Neural cell (in vitro differentiated cells): ENCODE measurements around the gene ROR2. TPM values are rescaled to one million over a fixed set of nuclear protein-coding genes. Genes with fewer than 3 reads are reported as not detected.
"Not testable (repeated sequence)": the region's sequence is repeated elsewhere in the genome, so short reads cannot be mapped to it uniquely, and the experiment has no call there.

ENCODE experiments used
- H2AFZ ChIP-seq: fragments of 200-600, 300-800 bp; sonication (generic), shearing (Covaris generic); 2 replicates; pipeline ENCODE4 v1.6.0; 2014; ENCODE audit warnings: low read depth, mild to moderate bottlenecking, antibody characterized with exemption, low read length, moderate library complexity
- H3F3A ChIP-seq: fragments of 200-600 bp; shearing (Covaris generic); 2 replicates; pipeline ENCODE4 v1.6.1; 2016; ENCODE audit warnings: mild to moderate bottlenecking, moderate library complexity, mixed read lengths, antibody characterized with exemption, low read length; ENCODE audit not compliant: insufficient read depth, poor library complexity, severe bottlenecking
- H3K27ac ChIP-seq: fragments of 200-600, 300-800 bp; sonication (generic), shearing (Covaris generic); 2 replicates; pipeline ENCODE4 v1.5.1; 2014; ENCODE audit warnings: mild to moderate bottlenecking, low read length, moderate library complexity
- H3K27me3 ChIP-seq: fragments of 300-800, 200-600 bp; sonication (generic), shearing (Covaris generic); 2 replicates; pipeline ENCODE4 v1.6.0; 2014; ENCODE audit warnings: mild to moderate bottlenecking, low read depth, low read length, moderate library complexity; ENCODE audit not compliant: insufficient read depth
- H3K36me3 ChIP-seq: fragments of 300-800, 200-600 bp; sonication (generic), shearing (Covaris generic); 2 replicates; pipeline ENCODE4 v1.5.1; 2014; ENCODE audit warnings: mild to moderate bottlenecking, antibody characterized with exemption, low read length, moderate library complexity; ENCODE audit not compliant: insufficient read depth
- H3K4me2 ChIP-seq: fragments of 300-800, 200-600 bp; sonication (generic), shearing (Covaris generic); 2 replicates; pipeline ENCODE4 v1.6.0; 2014; ENCODE audit warnings: mild to moderate bottlenecking, low read length
- H3K4me3 ChIP-seq: fragments of 300-800, 200-600 bp; sonication (generic), shearing (Covaris generic); 2 replicates; pipeline ENCODE4 v1.5.1; 2014; ENCODE audit warnings: mild to moderate bottlenecking, low read length, moderate library complexity
- H3K79me2 ChIP-seq: fragments of 200-600 bp; shearing (Covaris generic); replicated peaks from 2 replicates; pipeline ENCODE4 v1.6.0; 2014; ENCODE audit warnings: mild to moderate bottlenecking, low read length, moderate library complexity; ENCODE audit not compliant: insufficient read depth
- H3K9ac ChIP-seq: fragments of 300-800, 200-600 bp; sonication (generic), shearing (Covaris generic); 2 replicates; pipeline ENCODE4 v1.6.1; 2016; ENCODE audit warnings: mild to moderate bottlenecking, low read length, mixed read lengths
- H3K9me2 ChIP-seq: fragments of 200-600 bp; shearing (Covaris generic); 2 replicates; pipeline ENCODE4 v1.6.1; 2016; ENCODE audit warnings: mild to moderate bottlenecking, low read length, mixed read lengths; ENCODE audit not compliant: insufficient read depth
- H3K9me3 ChIP-seq: fragments of 200-600, 300-800 bp; sonication (generic), shearing (Covaris generic); 2 replicates; pipeline ENCODE4 v1.6.1; 2016; ENCODE audit warnings: mild to moderate bottlenecking, mixed run types, low read length, moderate library complexity, mixed read lengths
- H4K20me1 ChIP-seq: fragments of 200-600 bp; shearing (Covaris generic); 2 replicates; pipeline ENCODE4 v1.6.1; 2016; ENCODE audit warnings: mild to moderate bottlenecking, mixed run types; ENCODE audit not compliant: insufficient read depth
- CTCF ChIP-seq: fragments of 450-650 bp; IDR thresholded peaks from 2 replicates; pipeline ENCODE4 v1.5.1; 2014; ENCODE audit warnings: antibody characterized with exemption, mild to moderate bottlenecking, moderate library complexity; ENCODE audit not compliant: poor library complexity, severe bottlenecking
- EP300 ChIP-seq: fragments of 450-650 bp; conservative IDR thresholded peaks from 2 replicates; pipeline ENCODE4 v1.6.1; 2014; ENCODE audit warnings: antibody characterized with exemption, mild to moderate bottlenecking, moderate library complexity; ENCODE audit not compliant: poor library complexity, severe bottlenecking
- EZH2 ChIP-seq: fragments of 200-600, 300-800 bp; shearing (Covaris generic), sonication (generic); IDR thresholded peaks from 2 replicates; pipeline ENCODE4 v1.6.1; 2014; ENCODE audit warnings: antibody characterized with exemption, low read length, borderline replicate concordance, mild to moderate bottlenecking; ENCODE audit not compliant: insufficient read depth, poor library complexity, severe bottlenecking
- MXI1 ChIP-seq: fragments of 450-650 bp; conservative IDR thresholded peaks from 2 replicates; pipeline ENCODE4 v1.6.1; 2014; ENCODE audit warnings: antibody characterized with exemption, mild to moderate bottlenecking; ENCODE audit not compliant: poor library complexity, severe bottlenecking
- POLR2AphosphoS5 ChIP-seq: IDR thresholded peaks from 2 replicates; pipeline ENCODE4 v1.6.1; 2012
- RAD21 ChIP-seq: fragments of 450-650 bp; conservative IDR thresholded peaks from 2 replicates; pipeline ENCODE4 v1.6.1; 2014; ENCODE audit warnings: antibody characterized with exemption, mild to moderate bottlenecking, moderate library complexity
- REST ChIP-seq: IDR thresholded peaks from 2 replicates; pipeline ENCODE4 v1.6.1; 2012; ENCODE audit warnings: borderline replicate concordance
- SMC3 ChIP-seq: fragments of 450-650 bp; conservative IDR thresholded peaks from 2 replicates; pipeline ENCODE4 v1.6.1; 2014; ENCODE audit warnings: antibody characterized with exemption, mild to moderate bottlenecking, moderate library complexity; ENCODE audit not compliant: poor library complexity
- TAF1 ChIP-seq: IDR thresholded peaks from 2 replicates; pipeline ENCODE4 v1.6.1; 2012; ENCODE audit warnings: low read depth
- polyA plus RNA-seq: library from polyadenylated mRNA; depleted of rRNA; stranded (reverse); fragments of >200 nt; gene quantifications from 2 replicates; pipeline ENCODE4 v1.2.3, GENCODE V29; 2014

ROR2 gene
- polyA plus RNA-seq, 1 donor from 2014 or later: 0.33 TPM

GRCh38 chr9:91639054-91639453 is 311.0 kb downstream of the ROR2 start:
- H3K9ac ChIP-seq: no peak overlapping the region
- no peaks in the 10 kb centered on the region for H3K9me2 ChIP-seq
- no peak overlapping the region for H3K4me2 ChIP-seq
- no peaks in the 10 kb centered on the region for H4K20me1 ChIP-seq
- no peaks in the 10 kb centered on the region for H3K9me3 ChIP-seq
- no peaks in the 10 kb centered on the region for H3K79me2 ChIP-seq
- H3K36me3 ChIP-seq: no peaks in the 10 kb centered on the region
- no peak overlapping the region for H3K27ac ChIP-seq
- no peaks in the 10 kb centered on the region for H3K27me3 ChIP-seq
- no peak overlapping the region for H2AFZ ChIP-seq
- no peak for TF ChIP-seq REST
- TF ChIP-seq EZH2: no peak
- no peak for TF ChIP-seq TAF1
- no peak for TF ChIP-seq EP300
- TF ChIP-seq CTCF: no peak
- TF ChIP-seq MXI1: no peak
- TF ChIP-seq RAD21: no peak
- TF ChIP-seq SMC3: no peak
- TF ChIP-seq POLR2AphosphoS5: no peak
- H3F3A ChIP-seq: no peaks in the 10 kb centered on the region
- no peak overlapping the region for H3K4me3 ChIP-seq

- not testable (repeated sequence) for H3F3A ChIP-seq, H3K4me3 ChIP-seq, H3K36me3 ChIP-seq, H3K9ac ChIP-seq, H3K27ac ChIP-seq, H3K9me2 ChIP-seq, H3K27me3 ChIP-seq, H3K79me2 ChIP-seq, H2AFZ ChIP-seq, H4K20me1 ChIP-seq, H3K9me3 ChIP-seq, H3K4me2 ChIP-seq
Measured at GRCh38 chr9:91634832-91635231, 315.2 kb downstream of the ROR2 start.

- TF ChIP-seq EZH2: no peak
- no peak for TF ChIP-seq REST
- no peak for TF ChIP-seq CTCF
- TF ChIP-seq MXI1: no peak
- no peak for TF ChIP-seq SMC3
- no peak for TF ChIP-seq RAD21
- TF ChIP-seq EP300: no peak
- no peak for TF ChIP-seq TAF1
- TF ChIP-seq POLR2AphosphoS5: no peak
- Histone ChIP-seq H3K27me3 (no peaks in the 10 kb centered on the region), H4K20me1 (no peaks in the 10 kb centered on the region), H3K9ac (no peak overlapping the region), H2AFZ (no peak overlapping the region), H3F3A (no peaks in the 10 kb centered on the region), H3K79me2 (no peaks in the 10 kb centered on the region), H3K36me3 (no peaks in the 10 kb centered on the region), H3K9me3 (no peaks in the 10 kb centered on the region), H3K9me2 (no peaks in the 10 kb centered on the region), H3K4me2 (no peak overlapping the region), H3K27ac (no peak overlapping the region), H3K4me3 (no peak overlapping the region)
Measured at GRCh38 chr9:91629718-91630117, 320.3 kb downstream of the ROR2 start.
